Endothelial cell of umbilical vein (primary cell): ENCODE data around the gene APOO.
"Not testable (repeated sequence)": the region's sequence is repeated elsewhere in the genome, so short reads cannot be mapped to it uniquely, and the experiment has no call there.

Experiments used
- CTCF ChIP-seq, 2 donors: IDR thresholded peaks; 1 replicate in 1 of 2; 2 replicates in 1 of 2; pipeline ENCODE4 v1.5.1; 2011; ENCODE audit warnings: low read length in 2 of 2, mild to moderate bottlenecking in 2 of 2, moderate library complexity in 2 of 2, control low read depth in 1 of 2, inconsistent platforms in 1 of 2, low read depth in 1 of 2; ENCODE audit not compliant: insufficient read depth in 1 of 2; ENCODE audit errors: extremely low read depth in 1 of 2
- EZH2 ChIP-seq: IDR thresholded peaks from 2 replicates; pipeline ENCODE4 v1.6.1; 2012; ENCODE audit warnings: borderline replicate concordance, low read depth, mild to moderate bottlenecking, moderate library complexity, low read length, inconsistent platforms; ENCODE audit not compliant: severe bottlenecking
- FOS ChIP-seq: IDR thresholded peaks from 2 replicates; pipeline ENCODE4 v1.6.1; 2011; ENCODE audit warnings: mild to moderate bottlenecking, low read length, moderate library complexity, borderline replicate concordance; ENCODE audit not compliant: insufficient read depth
- GATA2 ChIP-seq: IDR thresholded peaks from 2 replicates; pipeline ENCODE4 v1.7.0; 2011; ENCODE audit warnings: low read depth, mild to moderate bottlenecking, moderate library complexity, mixed read lengths, low read length; ENCODE audit not compliant: insufficient read length, insufficient read depth
- JUN ChIP-seq: IDR thresholded peaks from 2 replicates; pipeline ENCODE4 v1.6.1; 2011; ENCODE audit warnings: borderline replicate concordance, low read depth; ENCODE audit not compliant: insufficient read length, insufficient read depth
- MAX ChIP-seq: IDR thresholded peaks from 2 replicates; pipeline ENCODE4 v1.6.1; 2011; ENCODE audit not compliant: insufficient read depth, insufficient read length
- MYC ChIP-seq: IDR thresholded peaks from one replicate; pipeline ENCODE4 v1.6.1; 2011; ENCODE audit warnings: mild to moderate bottlenecking, low read depth, low read length
- POLR2A ChIP-seq: IDR thresholded peaks from 2 replicates; pipeline ENCODE4 v1.6.1; 2012; ENCODE audit warnings: low read depth, mild to moderate bottlenecking, control low read depth, low read length
- POLR2AphosphoS5 ChIP-seq: IDR thresholded peaks from 2 replicates; pipeline ENCODE4 v1.6.1; 2012; ENCODE audit warnings: low read depth, mild to moderate bottlenecking, control low read depth, low read length, moderate library complexity; ENCODE audit not compliant: insufficient read depth

DNA sequence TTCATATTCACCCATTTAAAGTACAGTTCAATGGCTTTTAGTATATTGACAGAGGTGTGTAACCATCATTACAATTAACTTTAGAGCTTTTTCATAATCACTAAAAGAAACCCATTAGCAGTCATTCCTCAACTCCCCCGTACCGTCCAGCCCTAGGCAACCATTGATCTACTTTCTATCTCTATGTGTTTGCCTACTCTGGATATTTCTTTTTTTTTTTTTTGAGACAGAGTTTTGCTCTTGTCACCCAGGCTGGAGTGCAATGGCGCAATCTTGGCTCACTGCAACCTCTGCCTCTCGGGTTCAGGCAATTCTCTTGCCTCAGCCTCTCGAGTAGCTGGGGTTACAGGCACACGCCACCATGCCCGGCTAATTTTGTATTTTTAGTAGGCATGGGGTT, 48.5 kb downstream of the APOO start:
- TF ChIP-seq CTCF (IDR thresholded peaks at IDR 0.05; ENCODE audit: extremely low read depth in 1 of 2, insufficient read depth in 1 of 2, low read depth in 1 of 2, low read length in 2 of 2); POLR2A; EZH2; MAX; MYC; JUN; FOS; POLR2AphosphoS5; GATA2: not testable (repeated sequence)
